H9 (cell line): ENCODE results near the gene SRGAP3. TPM values are rescaled to one million over a fixed set of nuclear protein-coding genes. Genes with fewer than 3 reads are reported as not detected.

Source experiments
- DNase-seq: peaks from one replicate; pipeline ENCODE4 v3.0.0-alpha.2; 2017
- H2AFZ ChIP-seq: one replicate; pipeline ENCODE4 v1.6.1; 2013; ENCODE audit warnings: mild to moderate bottlenecking, low read length, control low read depth, moderate library complexity
- H2AK5ac ChIP-seq: 2 replicates; pipeline ENCODE4 v1.6.1; 2013; ENCODE audit warnings: low read length, control low read depth, mixed read lengths; ENCODE audit not compliant: insufficient read length
- H2BK120ac ChIP-seq: one replicate; pipeline ENCODE4 v1.6.1; 2013; ENCODE audit warnings: low read depth, mild to moderate bottlenecking, low read length, control low read depth, inconsistent platforms; ENCODE audit not compliant: poor library complexity, severe bottlenecking
- H2BK12ac ChIP-seq: 2 replicates; pipeline ENCODE4 v1.6.1; 2013; ENCODE audit warnings: low read length, control low read depth, mixed read lengths, low read depth; ENCODE audit not compliant: insufficient read length
- H2BK15ac ChIP-seq: 2 replicates; pipeline ENCODE4 v1.6.1; 2013; ENCODE audit warnings: low read depth, low read length, control low read depth
- H2BK20ac ChIP-seq: one replicate; pipeline ENCODE4 v1.6.1; 2013; ENCODE audit warnings: low read depth, mild to moderate bottlenecking, low read length, control low read depth, inconsistent platforms; ENCODE audit not compliant: poor library complexity, severe bottlenecking
- H2BK5ac ChIP-seq: 2 replicates; pipeline ENCODE4 v1.6.1; 2013; ENCODE audit warnings: low read length, control low read depth, mixed read lengths; ENCODE audit not compliant: insufficient read length
- H3K14ac ChIP-seq: 2 replicates; pipeline ENCODE4 v1.6.1; 2013; ENCODE audit warnings: low read length, control low read depth; ENCODE audit not compliant: insufficient read depth
- H3K18ac ChIP-seq: 2 replicates; pipeline ENCODE4 v1.6.1; 2013; ENCODE audit warnings: low read depth, mild to moderate bottlenecking, mixed read lengths, low read length, control low read depth; ENCODE audit not compliant: insufficient read length
- H3K23ac ChIP-seq: 2 replicates; pipeline ENCODE4 v1.6.1; 2013; ENCODE audit warnings: low read length, control low read depth, mixed read lengths, low read depth; ENCODE audit not compliant: insufficient read length
- H3K23me2 ChIP-seq: 2 replicates; pipeline ENCODE4 v1.6.1; 2013; ENCODE audit warnings: low read depth, mild to moderate bottlenecking, mixed read lengths, low read length, control low read depth; ENCODE audit not compliant: insufficient read length, poor library complexity, severe bottlenecking
- H3K27ac ChIP-seq: 2 replicates; pipeline ENCODE4 v1.5.1; 2013; ENCODE audit warnings: low read length, control low read depth, mixed read lengths, low read depth; ENCODE audit not compliant: insufficient read length
- H3K27me3 ChIP-seq: 2 replicates; pipeline ENCODE4 v1.6.1; 2013; ENCODE audit warnings: low read length, control low read depth, inconsistent platforms; ENCODE audit not compliant: insufficient read depth
- H3K4ac ChIP-seq: 2 replicates; pipeline ENCODE4 v1.6.1; 2013; ENCODE audit warnings: low read depth, mild to moderate bottlenecking, control low read depth, inconsistent platforms, low read length, moderate library complexity
- H3K4me1 ChIP-seq: 2 replicates; pipeline ENCODE4 v1.6.1; 2013; ENCODE audit warnings: low read length, control low read depth, inconsistent platforms; ENCODE audit not compliant: insufficient read depth
- H3K4me2 ChIP-seq: 2 replicates; pipeline ENCODE4 v1.6.1; 2013; ENCODE audit warnings: low read length, control low read depth, mixed read lengths; ENCODE audit not compliant: insufficient read length, insufficient read depth
- H3K56ac ChIP-seq: 2 replicates; pipeline ENCODE4 v1.6.1; 2013; ENCODE audit warnings: low read depth, mild to moderate bottlenecking, mixed read lengths, low read length, control low read depth; ENCODE audit not compliant: insufficient read length
- H3K79me1 ChIP-seq: 2 replicates; pipeline ENCODE4 v1.6.1; 2013; ENCODE audit warnings: low read depth, mild to moderate bottlenecking, moderate library complexity, low read length, control low read depth, inconsistent platforms; ENCODE audit not compliant: insufficient read depth, poor library complexity, severe bottlenecking
- H3K79me2 ChIP-seq: 2 replicates; pipeline ENCODE4 v1.6.1; 2013; ENCODE audit warnings: low read length, control low read depth, inconsistent platforms; ENCODE audit not compliant: insufficient read depth
- H3K9ac ChIP-seq: 2 replicates; pipeline ENCODE4 v1.6.1; 2013; ENCODE audit warnings: low read length, control low read depth, mixed read lengths; ENCODE audit not compliant: insufficient read length; ENCODE audit errors: extremely low read depth
- H3K9me3 ChIP-seq: one replicate; pipeline ENCODE4 v1.6.1; 2013; ENCODE audit warnings: low read depth, low read length, inconsistent platforms; ENCODE audit not compliant: control insufficient read depth
- H3T11ph ChIP-seq: one replicate; pipeline ENCODE4 v1.6.1; 2013; ENCODE audit warnings: mild to moderate bottlenecking, low read length, control low read depth, inconsistent platforms
- H4K20me1 ChIP-seq: one replicate; pipeline ENCODE4 v1.6.1; 2013; ENCODE audit not compliant: control insufficient read depth, insufficient read length, insufficient read depth
- H4K5ac ChIP-seq: 2 replicates; pipeline ENCODE4 v1.6.1; 2013; ENCODE audit warnings: low read depth, mild to moderate bottlenecking, mixed read lengths, low read length, control low read depth; ENCODE audit not compliant: insufficient read length
- H4K8ac ChIP-seq: replicated peaks from 2 replicates; pipeline ENCODE4 v1.6.1; 2013; ENCODE audit warnings: low read length, control low read depth, mixed read lengths, low read depth; ENCODE audit not compliant: insufficient read length
- H4K91ac ChIP-seq: 2 replicates; pipeline ENCODE4 v1.6.1; 2013; ENCODE audit warnings: low read depth, mild to moderate bottlenecking, moderate library complexity, mixed read lengths, low read length, control low read depth; ENCODE audit not compliant: insufficient read length
- H3K27ac Mint-ChIP-seq, 3 experiments: 2 replicates in 2 of 3; 3 replicates in 1 of 3; pipeline ENCODE4 v1.8.0; 2020 to 2021; ENCODE audit warnings: mixed read lengths in 3 of 3, mild to moderate bottlenecking in 1 of 3, moderate library complexity in 1 of 3
- H3K27me3 Mint-ChIP-seq: 2 replicates; pipeline ENCODE4 v1.8.0; 2021; ENCODE audit warnings: low read depth, mild to moderate bottlenecking, moderate library complexity, mixed read lengths
- H3K36me3 Mint-ChIP-seq, 3 experiments: 2 replicates in 2 of 3; 3 replicates in 1 of 3; pipeline ENCODE4 v1.8.0; 2020 to 2021; ENCODE audit warnings: low read depth in 3 of 3, mixed read lengths in 3 of 3; ENCODE audit not compliant: insufficient read depth in 1 of 3
- H3K4me1 Mint-ChIP-seq, 2 experiments: 2 replicates each; pipeline ENCODE4 v1.8.0; 2020; ENCODE audit warnings: mixed read lengths in 2 of 2
- H3K4me3 Mint-ChIP-seq, 2 experiments: 2 replicates in 1 of 2; 3 replicates in 1 of 2; pipeline ENCODE4 v1.8.0; 2020 to 2021; ENCODE audit warnings: mild to moderate bottlenecking in 2 of 2, mixed read lengths in 2 of 2, moderate library complexity in 1 of 2
- H3K9me3 Mint-ChIP-seq, 2 experiments: 2 replicates in 1 of 2; 3 replicates in 1 of 2; pipeline ENCODE4 v1.8.0; 2020; ENCODE audit warnings: mild to moderate bottlenecking in 2 of 2, mixed read lengths in 2 of 2, moderate library complexity in 1 of 2
- CTCF ChIP-seq: fragments of 200-600 bp; sonication (generic); conservative IDR thresholded peaks from 3 replicates; pipeline ENCODE4 v1.8.0; 2021; ENCODE audit warnings: antibody characterized with exemption, mild to moderate bottlenecking
- WGBS: extraction: QIAGEN DNeasy Blood & Tissue Kit; methylation state at CpG from one replicate; pipeline ENCODE4 v1.1.7; 2013; ENCODE audit warnings: missing lambda C conversion rate, low lambda C conversion rate, mixed read lengths; ENCODE audit not compliant: insufficient read length; ENCODE audit errors: extremely low coverage; 5-methylcytosine and 5-hydroxymethylcytosine counted together
- total RNA-seq: library from RNA; stranded (reverse); gene quantifications from 2 replicates; pipeline ENCODE4 v1.2.1, GENCODE V29; 2021

The SRGAP3 gene
- total RNA-seq, 1 experiment from 2014 or later: 3.4 TPM

GRCh38 chr3:8996681-8997121 is 252.7 kb downstream of the SRGAP3 start:
- Histone ChIP-seq H2BK20ac (no peak overlapping the region), H4K8ac (no peak overlapping the region), H2AK5ac (no peak overlapping the region), H3K56ac (no peak overlapping the region), H3K4me1 (no peaks in the 10 kb centered on the region), H4K20me1 (no peaks in the 10 kb centered on the region), H3K9me3 (no peaks in the 10 kb centered on the region), H3K14ac (no peak overlapping the region), H3K4me2 (no peak overlapping the region), H3K4ac (no peak overlapping the region), H4K91ac (no peak overlapping the region), H3K9ac (no peak overlapping the region), H3K23me2 (no peaks in the 10 kb centered on the region), H2BK12ac (no peak overlapping the region), H2BK5ac (no peak overlapping the region), H2BK15ac (no peak overlapping the region), H3K79me1 (no peaks in the 10 kb centered on the region), H3K27me3 (no peaks in the 10 kb centered on the region), H2AFZ (no peak overlapping the region), H3T11ph (no peak overlapping the region), H3K27ac (no peak overlapping the region), H3K79me2 (no peaks in the 10 kb centered on the region), H3K23ac (no peak overlapping the region), H3K18ac (no peak overlapping the region), H4K5ac (no peak overlapping the region), H2BK120ac (no peak overlapping the region)
- Mint-ChIP-seq H3K27ac (peak overlapping the region in 2 of 3 experiments; percentile 24 to 47; a peak in 3 of 7 replicates), H3K4me3 (no peak overlapping the region), H3K4me1 (peaks cover 18 to 20% of the 10 kb centered on the region in 2 experiments), H3K36me3 (no peaks in the 10 kb centered on the region; a peak in 1 of 7 replicates), H3K9me3 (no peaks in the 10 kb centered on the region), H3K27me3 (no peaks in the 10 kb centered on the region)
- DNase-seq: peak; percentile 59
- peak; percentile 54 for TF ChIP-seq CTCF
- WGBS: no CpG with 5 or more reads among the region's 12 CpGs
